Thyroid gland (tissue), 4 donors: ENCODE measurements around the gene IER2.
"Not testable (repeated sequence)": the region's sequence is repeated elsewhere in the genome, so short reads cannot be mapped to it uniquely, and the experiment has no call there.

Source experiments
- POLR2A ChIP-seq, 2 donors: fragments of 450-650 bp; IDR thresholded peaks; one replicate each; pipeline ENCODE4 v1.6.1; 2017; ENCODE audit warnings: antibody characterized with exemption in 2 of 2, mild to moderate bottlenecking in 2 of 2, moderate library complexity in 1 of 2
- TF ChIP-seq, protein P1 (sequence below), 6 experiments: fragments of 200-600 bp in 3 of 6; fragments of 450-650 bp in 3 of 6; sonication (generic) in 3 of 6; IDR thresholded peaks; one replicate each; pipeline ENCODE4 v1.5.1; 2016 to 2019; ENCODE audit warnings: antibody characterized with exemption in 6 of 6, mild to moderate bottlenecking in 2 of 6, inconsistent platforms in 1 of 6, moderate library complexity in 1 of 6

DNA sequence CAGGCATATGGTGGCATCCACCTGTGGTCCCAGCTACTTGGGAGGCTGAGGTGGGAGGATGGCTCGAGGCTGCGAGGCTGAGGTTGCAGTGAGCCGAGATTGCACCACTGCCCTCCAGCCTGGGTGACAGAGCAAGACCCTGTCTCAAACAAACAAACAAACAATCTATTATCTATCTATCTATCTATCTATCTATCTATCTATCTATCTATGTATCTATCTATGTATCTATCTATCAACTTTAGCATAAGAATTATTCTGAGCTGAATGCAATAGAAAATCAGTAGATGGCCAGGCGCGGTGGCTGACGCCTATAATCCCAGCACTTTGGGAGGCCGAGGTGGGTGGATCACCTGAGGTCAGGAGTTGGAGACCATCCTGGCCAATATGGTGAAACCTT is 51.9 kb downstream of the IER2 start:
- TF ChIP-seq, protein P1, sequence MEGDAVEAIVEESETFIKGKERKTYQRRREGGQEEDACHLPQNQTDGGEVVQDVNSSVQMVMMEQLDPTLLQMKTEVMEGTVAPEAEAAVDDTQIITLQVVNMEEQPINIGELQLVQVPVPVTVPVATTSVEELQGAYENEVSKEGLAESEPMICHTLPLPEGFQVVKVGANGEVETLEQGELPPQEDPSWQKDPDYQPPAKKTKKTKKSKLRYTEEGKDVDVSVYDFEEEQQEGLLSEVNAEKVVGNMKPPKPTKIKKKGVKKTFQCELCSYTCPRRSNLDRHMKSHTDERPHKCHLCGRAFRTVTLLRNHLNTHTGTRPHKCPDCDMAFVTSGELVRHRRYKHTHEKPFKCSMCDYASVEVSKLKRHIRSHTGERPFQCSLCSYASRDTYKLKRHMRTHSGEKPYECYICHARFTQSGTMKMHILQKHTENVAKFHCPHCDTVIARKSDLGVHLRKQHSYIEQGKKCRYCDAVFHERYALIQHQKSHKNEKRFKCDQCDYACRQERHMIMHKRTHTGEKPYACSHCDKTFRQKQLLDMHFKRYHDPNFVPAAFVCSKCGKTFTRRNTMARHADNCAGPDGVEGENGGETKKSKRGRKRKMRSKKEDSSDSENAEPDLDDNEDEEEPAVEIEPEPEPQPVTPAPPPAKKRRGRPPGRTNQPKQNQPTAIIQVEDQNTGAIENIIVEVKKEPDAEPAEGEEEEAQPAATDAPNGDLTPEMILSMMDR (IDR thresholded peaks at IDR 0.05) = not testable (repeated sequence)
- TF ChIP-seq POLR2A (IDR thresholded peaks at IDR 0.05) = not testable (repeated sequence)
